Suppressor macrophage (primary cell): ENCODE measurements around the gene SEMA3B.
A peak's percentile ranks its signal among the peaks of the same experiment; 100 is the strongest.

Source experiments
- DNase-seq, 4 experiments: peaks; one replicate each; pipeline ENCODE4 v3.0.0-alpha.2; 2020 to 2022

Gene SEMA3B

GRCh38 chr3:50317300-50317699 is 48.4 kb downstream of the SEMA3B start:
- no peak for DNase-seq

GRCh38 chr3:50318163-50318562 is 49.2 kb downstream of the SEMA3B start:
- no peak for DNase-seq

GRCh38 chr3:50318615-50319014 is 49.7 kb downstream of the SEMA3B start:
- DNase-seq: peak; percentile 24 to 69 (median 56)

GRCh38 chr3:50319181-50319893 is 50.4 kb downstream of the SEMA3B start:
- no peak for DNase-seq

GRCh38 chr3:50319894-50320625 is 51.1 kb downstream of the SEMA3B start:
- DNase-seq: no peak

- peak; percentile 71 to 91 (median 80) for DNase-seq
These were observed 51.9 kb downstream of the SEMA3B start for GRCh38 chr3:50320853-50321335.

GRCh38 chr3:50321336-50322114 is 52.6 kb downstream of the SEMA3B start:
- peak; percentile 86 to 96 (median 93) for DNase-seq

- no peak for DNase-seq
These were observed 53.1 kb downstream of the SEMA3B start for GRCh38 chr3:50322115-50322385.

- peak in 1 of 4 experiments; percentile 21 for DNase-seq
These were observed 53.6 kb downstream of the SEMA3B start, which contains the start of gene HYAL2 for GRCh38 chr3:50322386-50323091. Gene HYAL2, minus strand, starts transcription at chr3:50322745. Its CDS starts 2,256 bp downstream, at chr3:50320489.

GRCh38 chr3:50323092-50323600 is 54.2 kb downstream of the SEMA3B start:
- peak; percentile 32 to 68 (median 66) for DNase-seq

- peak; percentile 24 to 58 (median 50) for DNase-seq
These were observed 54.8 kb downstream of the SEMA3B start for GRCh38 chr3:50323614-50324199.

- peak; percentile 72 to 82 (median 73) for DNase-seq
These were observed 55.6 kb downstream of the SEMA3B start for GRCh38 chr3:50324351-50325112.

- no peak for DNase-seq
These were observed 56.1 kb downstream of the SEMA3B start for GRCh38 chr3:50325113-50325480.

GRCh38 chr3:50325497-50326181 is 56.7 kb downstream of the SEMA3B start:
- no peak for DNase-seq

- DNase-seq: no peak
These were observed 57.2 kb downstream of the SEMA3B start for GRCh38 chr3:50326182-50326541.

GRCh38 chr3:50327129-50327528 is 58.2 kb downstream of the SEMA3B start:
- no peak for DNase-seq
